ENCODE data around the gene LDHD.

The LDHD gene

DNA sequence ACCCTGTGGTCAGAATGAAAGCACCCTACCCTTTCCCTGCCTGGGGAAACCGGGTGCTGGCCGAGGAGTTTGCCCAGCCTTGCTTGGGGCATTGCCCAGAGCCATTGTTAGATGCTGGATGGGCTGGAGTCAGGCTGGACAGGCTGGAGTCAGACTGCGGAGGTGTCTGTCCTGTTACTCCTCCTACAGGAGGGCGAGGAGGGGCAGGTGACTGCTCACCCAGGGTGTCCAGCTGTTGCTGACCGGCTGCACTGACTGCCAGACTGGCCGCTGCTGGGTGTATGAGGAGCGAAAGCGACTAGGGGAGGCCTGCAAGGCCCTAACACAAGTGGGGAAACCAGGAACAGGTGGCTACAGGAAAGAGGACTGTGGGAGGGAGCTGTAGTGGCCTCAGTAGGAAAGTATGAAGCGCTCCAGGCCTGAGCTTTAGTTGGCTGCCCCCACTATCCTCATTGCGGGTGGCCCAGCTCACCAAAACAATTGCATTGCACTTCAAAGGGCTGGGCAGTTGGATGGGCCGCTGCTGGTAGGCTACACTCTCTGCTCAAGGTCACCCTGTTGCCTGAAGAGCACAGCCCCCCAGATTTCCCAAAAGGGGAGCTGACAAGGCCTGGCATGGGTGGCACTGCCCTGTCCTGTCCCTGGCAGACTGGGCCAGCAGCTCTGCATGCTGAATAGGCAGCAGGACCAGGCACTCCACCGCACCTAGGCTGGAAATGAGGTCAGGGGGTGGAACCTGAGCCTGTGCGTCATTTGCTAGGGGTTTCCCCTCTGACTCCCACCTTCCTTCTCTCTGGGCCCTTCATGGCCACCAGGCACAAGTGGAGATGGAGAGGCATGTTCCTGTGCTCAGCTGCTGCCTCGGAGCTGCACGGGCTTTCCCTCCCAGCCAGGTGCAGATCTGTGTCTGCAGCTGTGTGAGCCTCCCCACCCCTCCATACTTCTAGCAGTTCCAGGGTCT, 18.4 kb downstream of the LDHD start:
- Histone ChIP-seq H3K36me3 (no peaks in the 10 kb centered on the region; the same call in 1 of the 2 replicates), H3K4me3 (ENCODE audit: low read depth, low read length) (no peak overlapping the region), H3K9me3 (no peaks in the 10 kb centered on the region), H3K4me1 (peaks cover 11% of the 10 kb centered on the region), H3K27me3 (no peaks in the 10 kb centered on the region)
- TF ChIP-seq, protein P1, sequence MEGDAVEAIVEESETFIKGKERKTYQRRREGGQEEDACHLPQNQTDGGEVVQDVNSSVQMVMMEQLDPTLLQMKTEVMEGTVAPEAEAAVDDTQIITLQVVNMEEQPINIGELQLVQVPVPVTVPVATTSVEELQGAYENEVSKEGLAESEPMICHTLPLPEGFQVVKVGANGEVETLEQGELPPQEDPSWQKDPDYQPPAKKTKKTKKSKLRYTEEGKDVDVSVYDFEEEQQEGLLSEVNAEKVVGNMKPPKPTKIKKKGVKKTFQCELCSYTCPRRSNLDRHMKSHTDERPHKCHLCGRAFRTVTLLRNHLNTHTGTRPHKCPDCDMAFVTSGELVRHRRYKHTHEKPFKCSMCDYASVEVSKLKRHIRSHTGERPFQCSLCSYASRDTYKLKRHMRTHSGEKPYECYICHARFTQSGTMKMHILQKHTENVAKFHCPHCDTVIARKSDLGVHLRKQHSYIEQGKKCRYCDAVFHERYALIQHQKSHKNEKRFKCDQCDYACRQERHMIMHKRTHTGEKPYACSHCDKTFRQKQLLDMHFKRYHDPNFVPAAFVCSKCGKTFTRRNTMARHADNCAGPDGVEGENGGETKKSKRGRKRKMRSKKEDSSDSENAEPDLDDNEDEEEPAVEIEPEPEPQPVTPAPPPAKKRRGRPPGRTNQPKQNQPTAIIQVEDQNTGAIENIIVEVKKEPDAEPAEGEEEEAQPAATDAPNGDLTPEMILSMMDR (IDR thresholded peaks at IDR 0.05; ENCODE audit: low read depth, low read length) = no peak
- DNase-seq = no peak

DNA sequence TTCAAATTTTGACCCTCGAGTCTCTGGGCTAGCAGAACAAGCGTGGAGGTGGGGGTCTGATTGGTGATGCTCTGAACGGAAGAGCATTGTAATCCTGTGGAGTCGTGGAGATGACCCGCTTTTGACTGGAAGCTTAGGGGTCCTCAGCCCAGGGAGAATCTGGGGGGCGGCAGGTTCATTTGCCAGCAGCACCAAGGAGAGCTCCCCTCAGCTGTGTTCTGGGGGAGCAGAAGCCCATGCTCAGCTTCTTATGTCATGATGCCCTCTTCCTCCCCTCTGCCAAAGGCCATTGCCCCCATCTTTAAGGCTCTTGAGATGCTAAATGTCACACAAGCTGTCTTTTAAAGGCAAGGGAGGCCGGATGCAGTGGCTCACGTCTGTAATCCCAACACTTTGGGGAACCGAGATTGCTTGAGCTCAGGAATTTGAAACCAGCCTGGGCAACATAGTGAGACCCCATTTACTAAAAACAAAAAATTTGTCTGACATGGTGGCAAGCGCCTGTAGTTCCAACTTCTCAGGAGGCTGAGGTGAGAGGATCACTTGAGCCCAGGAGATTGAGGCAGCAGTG, 19.3 kb downstream of the LDHD start:
- DNase-seq = no peak
- H3K4me3 ChIP-seq (ENCODE audit: low read depth, low read length) = no peak overlapping the region
- H3K27me3 ChIP-seq = no peaks in the 10 kb centered on the region
- TF ChIP-seq, protein P1 (IDR thresholded peaks at IDR 0.05; ENCODE audit: low read depth, low read length) = no peak
- no peaks in the 10 kb centered on the region for H3K9me3 ChIP-seq
- H3K4me1 ChIP-seq = peaks cover 11% of the 10 kb centered on the region
- H3K36me3 ChIP-seq = no peaks in the 10 kb centered on the region; the same call in 1 of the 2 replicates

DNA sequence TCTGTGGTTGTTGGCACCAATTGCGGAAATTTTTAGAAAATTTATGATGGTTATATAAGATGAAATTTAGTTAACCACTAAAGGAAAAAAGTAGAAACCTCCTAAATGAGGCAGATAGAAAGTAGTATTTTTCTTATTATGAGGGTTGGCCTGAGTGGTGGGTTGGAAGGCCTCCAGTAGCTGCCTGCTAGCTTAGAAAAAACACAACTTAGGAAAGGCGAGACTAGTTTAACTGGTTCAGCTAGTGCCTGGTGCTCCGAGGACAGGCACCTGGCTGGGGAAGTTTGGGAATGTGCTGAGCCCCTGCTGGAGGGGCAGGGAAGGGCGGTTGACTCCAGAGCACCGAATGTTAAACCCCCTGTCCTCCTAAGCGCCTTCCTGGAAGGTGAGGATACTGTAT, 19.9 kb downstream of the LDHD start:
- H3K36me3 ChIP-seq = no peaks in the 10 kb centered on the region; the same call in 1 of the 2 replicates
- H3K4me3 ChIP-seq (ENCODE audit: low read depth, low read length) = no peak overlapping the region
- no peaks in the 10 kb centered on the region for H3K9me3 ChIP-seq
- TF ChIP-seq, protein P1 (IDR thresholded peaks at IDR 0.05; ENCODE audit: low read depth, low read length) = peak; percentile 42
- H3K27me3 ChIP-seq = no peaks in the 10 kb centered on the region
- no peak for DNase-seq
- H3K4me1 ChIP-seq = peaks cover 11% of the 10 kb centered on the region

DNA sequence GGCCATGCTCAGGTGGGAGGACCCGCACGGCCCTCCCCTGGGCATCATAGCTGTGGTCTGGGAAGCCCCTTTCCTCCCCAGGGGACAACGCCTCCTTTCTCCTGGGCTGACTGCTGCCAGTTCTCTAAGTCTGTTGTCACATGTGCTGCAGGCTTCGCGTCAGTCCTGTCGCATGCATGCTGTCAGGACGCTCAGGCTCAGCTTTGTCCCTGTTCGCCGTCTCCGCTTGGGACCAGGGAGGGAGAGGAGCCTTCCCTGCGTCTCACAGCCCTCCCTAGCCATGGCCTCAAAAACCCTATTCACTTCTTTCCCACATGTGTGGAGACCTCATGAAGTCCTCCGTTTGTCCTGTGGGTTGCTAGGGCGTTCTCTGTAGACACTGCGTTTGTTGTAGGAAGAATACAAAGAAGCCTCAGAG, 21.4 kb downstream of the LDHD start:
- Histone ChIP-seq H3K4me1 (peaks cover 11% of the 10 kb centered on the region), H3K9me3 (no peaks in the 10 kb centered on the region), H3K4me3 (ENCODE audit: low read depth, low read length) (no peak overlapping the region), H3K36me3 (no peaks in the 10 kb centered on the region; the same call in 1 of the 2 replicates), H3K27me3 (no peaks in the 10 kb centered on the region)
- TF ChIP-seq, protein P1 (IDR thresholded peaks at IDR 0.05; ENCODE audit: low read depth, low read length) = no peak
- no peak for DNase-seq

DNA sequence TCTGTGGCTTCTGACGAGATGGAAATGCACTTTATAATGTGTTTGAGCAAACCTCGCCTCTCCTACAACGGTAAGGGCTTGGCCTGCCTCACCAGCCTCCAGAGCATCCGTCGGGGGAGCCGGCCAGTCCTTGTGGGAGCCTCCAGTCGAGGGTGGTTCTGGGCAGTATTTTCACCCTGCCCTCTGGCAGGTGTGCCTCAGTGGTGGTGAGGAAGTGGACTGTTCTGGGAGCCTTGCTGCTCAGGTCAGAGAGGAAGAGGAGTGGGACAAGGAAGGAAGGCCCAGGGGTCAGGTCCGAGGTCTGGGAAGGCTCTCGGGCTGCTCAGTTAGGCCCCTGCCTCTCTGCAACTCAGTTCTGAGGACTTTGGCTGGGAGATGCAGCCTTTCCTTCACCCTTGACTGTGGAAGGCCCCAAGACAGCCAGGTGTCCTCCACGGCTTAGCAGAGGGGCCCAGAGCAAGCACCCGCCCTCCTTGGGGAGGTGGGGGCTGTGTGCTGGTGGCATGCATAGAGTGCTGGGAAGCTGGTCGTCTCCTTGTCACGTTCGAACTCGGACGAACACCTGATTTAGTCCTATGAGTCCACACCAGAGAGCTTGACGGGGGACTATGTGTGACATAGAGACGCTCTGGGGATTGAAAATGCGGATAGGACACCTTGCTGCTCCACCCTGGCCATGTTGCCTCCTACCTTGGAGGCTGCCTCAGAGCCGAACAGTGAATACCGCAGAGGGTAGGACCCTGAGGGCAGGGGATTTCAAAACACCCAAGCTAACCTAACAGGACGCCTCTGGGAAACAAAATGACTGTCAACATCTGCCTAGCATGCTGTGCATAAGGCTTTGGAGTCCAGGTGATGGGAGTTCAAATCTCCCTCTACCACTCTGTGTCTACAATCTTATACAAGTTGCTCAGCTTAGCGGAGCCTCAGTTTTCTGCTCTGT, 22.7 kb downstream of the LDHD start:
- H3K9me3 ChIP-seq = no peaks in the 10 kb centered on the region
- TF ChIP-seq, protein P1 (IDR thresholded peaks at IDR 0.05; ENCODE audit: low read depth, low read length) = no peak
- no peak overlapping the region for H3K4me3 ChIP-seq (ENCODE audit: low read depth, low read length)
- no peaks in the 10 kb centered on the region; the same call in 1 of the 2 replicates for H3K36me3 ChIP-seq
- DNase-seq = no peak
- peaks cover under 1% of the 10 kb centered on the region for H3K4me1 ChIP-seq
- no peaks in the 10 kb centered on the region for H3K27me3 ChIP-seq
